NCI-H146 treated with DMSO at 0.1 percent for 48 hours (cell line): ENCODE data around the gene CD274.
"Not testable (repeated sequence)": the region's sequence is repeated elsewhere in the genome, so short reads cannot be mapped to it uniquely, and the experiment has no call there.

Source experiments
- DNase-seq: peaks from one replicate; lab custom pipeline; 2025; ENCODE audit not compliant: unreplicated experiment; lab: John Stamatoyannopoulos, UW

CD274 gene

DNA sequence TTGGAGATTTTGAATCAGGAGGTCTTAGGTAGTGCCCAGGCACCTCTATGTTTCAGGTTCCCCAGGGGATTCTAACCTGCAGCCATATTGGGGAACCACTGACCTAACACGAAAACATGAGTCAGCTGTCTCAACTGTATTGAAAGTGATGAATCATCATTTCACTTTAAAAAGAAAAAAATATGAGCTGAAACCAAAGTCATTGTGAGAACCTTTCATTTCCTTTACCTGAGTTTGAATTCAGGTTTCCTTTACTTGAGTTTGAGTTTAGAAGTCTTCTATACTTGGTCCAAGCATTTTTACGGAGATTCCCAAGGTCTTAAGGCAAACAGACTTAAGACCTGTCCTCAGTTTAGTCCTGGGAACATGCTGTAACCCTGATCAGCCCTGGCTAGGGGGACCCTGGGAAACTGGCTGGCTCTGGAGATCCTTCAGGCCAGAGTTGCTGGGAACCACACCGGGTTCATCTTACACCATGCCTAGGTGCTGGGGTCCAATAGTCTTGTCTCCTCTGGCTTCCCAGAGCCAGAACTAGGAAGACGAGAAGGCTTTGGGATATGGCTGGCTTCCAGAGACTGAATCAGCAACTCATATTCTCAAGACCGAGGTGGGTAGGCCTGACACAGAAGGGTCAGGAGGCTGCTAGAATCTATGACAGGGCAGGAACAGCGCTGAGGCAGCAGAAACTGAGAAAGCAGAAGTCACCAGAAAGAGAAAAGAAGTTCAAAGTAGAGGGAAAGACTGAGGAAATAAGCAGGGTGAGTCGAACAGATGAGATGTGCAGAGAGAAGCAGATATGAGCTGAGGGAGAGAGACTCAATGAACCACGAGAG, 43.6 kb downstream of the CD274 start:
- no peak for DNase-seq

GRCh38 chr9:5494765-5495164, 44.4 kb downstream of the CD274 start:
- DNase-seq: not testable (repeated sequence)

GRCh38 chr9:5499157-5499556, 48.8 kb downstream of the CD274 start:
- DNase-seq: no peak

DNA sequence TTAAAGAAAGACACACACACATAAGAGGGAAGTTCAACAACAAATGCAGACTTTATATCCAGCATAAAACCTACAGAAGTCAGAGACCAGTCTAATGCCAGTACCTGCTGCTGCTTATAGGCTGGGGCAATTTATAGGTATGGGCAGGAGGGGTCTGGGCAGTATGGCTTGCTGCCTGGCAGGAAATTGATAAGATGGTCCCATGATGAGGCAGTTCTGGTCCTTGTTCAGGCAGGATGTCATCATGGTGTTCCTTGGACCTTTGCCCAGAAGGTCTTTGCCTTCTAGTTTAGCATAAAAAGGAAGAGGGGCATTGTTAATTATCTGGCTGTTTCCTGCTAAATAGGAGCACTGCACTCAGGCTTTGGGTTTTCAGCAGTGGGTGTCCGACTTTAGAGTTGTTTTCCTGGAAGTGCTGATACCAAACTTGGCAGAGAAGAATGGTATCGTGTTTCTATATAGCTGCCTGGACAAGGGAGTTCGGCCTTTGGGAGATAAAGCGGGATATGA, 49.6 kb downstream of the CD274 start:
- no peak for DNase-seq

DNA sequence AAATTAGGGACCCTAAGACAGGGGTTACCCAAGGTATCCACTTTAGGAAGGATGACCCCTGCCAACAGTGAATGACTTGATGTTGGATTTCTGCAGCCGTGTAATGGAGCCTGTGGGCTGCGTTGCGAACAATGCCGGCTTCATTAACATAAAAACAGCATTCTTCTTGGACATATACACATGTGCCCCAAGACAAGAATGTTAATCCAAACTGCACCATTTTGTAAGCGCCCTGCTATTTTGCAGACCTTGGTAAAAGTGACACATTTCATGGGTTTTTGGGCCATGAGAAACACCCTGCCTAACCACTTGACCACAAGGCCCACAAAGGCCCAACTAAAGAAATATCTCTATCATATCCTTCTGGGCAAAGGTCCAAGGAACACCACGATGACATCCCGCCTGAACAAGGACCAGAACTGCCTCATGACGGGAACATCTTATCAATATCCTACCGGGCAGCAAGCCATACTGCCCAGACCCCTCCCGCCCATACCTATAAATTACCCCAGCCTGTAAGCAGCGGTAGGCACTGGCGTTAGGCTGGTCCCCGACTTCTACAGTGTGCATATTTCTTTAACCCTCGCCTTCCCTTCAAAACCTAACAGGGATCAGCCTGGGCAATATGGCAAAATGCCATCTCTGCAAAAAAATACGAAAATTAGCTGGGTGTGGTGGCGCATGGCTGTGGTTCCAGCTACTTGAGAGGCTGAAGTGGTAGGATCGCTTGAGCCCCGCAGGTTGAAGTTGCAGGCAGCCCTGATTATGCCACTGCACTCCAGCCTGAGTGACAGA, 50.3 kb downstream of the CD274 start:
- no peak for DNase-seq

DNA sequence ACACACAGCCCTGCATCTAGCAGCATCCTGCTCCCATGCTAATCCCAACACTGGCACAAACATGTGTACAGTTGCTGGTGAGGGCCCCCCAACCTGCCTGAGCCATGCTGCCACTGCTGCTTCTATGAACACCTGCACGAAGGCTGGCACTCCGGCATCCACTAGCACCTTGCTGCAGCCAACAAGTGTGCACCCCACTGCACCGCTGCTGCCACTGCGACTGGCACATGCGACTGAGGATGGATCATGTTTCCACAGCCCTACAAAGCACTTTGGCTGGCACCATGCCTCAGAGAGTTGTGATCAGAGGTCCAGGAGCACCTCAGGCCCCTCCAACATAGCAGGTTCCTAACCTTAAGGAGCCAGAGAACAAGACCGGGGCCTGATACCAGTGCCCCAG, 52.2 kb downstream of the CD274 start:
- no peak for DNase-seq

DNA sequence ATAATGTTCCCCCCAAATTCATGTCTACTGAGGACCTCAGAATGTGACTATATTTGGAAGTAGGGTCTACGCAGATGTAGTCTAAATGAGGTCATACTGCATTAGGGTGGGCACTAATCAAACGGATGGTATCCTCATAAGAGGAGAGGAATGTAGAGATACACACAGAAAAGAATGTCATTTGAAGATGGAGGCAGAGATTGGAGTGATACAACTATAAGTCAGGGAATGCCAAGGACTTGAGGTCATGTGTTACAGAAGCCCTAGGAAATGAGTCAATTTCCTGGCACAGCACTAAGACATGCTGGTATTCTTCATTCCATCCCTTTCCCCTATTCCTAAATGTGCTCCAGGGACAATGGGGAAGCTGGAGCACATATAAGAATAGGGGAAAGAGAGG, 59.2 kb downstream of the CD274 start:
- DNase-seq: no peak

GRCh38 chr9:5510360-5510931, 60.1 kb downstream of the CD274 start, which contains the start of gene PDCD1LG2:
Gene PDCD1LG2 (plus strand): TSS chr9:5510531. CDS start chr9:5522547, 12,016 bp downstream.
- no peak for DNase-seq

DNA sequence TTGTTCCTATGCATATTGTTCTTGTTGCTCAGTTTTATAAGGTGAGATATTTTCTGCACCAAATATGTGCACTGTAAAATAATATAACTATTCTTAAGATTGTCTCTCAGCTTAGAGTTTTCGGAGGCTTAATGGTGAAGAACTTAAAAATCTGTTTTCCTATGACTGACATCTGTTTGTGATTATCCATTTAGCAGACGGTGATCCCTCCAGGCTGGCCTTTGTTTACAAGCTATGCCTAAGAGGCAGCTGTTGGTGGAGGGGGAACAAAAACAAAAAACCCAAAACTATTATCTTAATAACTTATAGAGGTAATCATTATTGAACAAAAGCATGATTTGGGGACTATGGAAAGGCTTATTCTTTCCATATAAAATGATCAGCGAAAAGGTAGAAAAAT, 60.6 kb downstream of the CD274 start:
- DNase-seq: no peak

DNA sequence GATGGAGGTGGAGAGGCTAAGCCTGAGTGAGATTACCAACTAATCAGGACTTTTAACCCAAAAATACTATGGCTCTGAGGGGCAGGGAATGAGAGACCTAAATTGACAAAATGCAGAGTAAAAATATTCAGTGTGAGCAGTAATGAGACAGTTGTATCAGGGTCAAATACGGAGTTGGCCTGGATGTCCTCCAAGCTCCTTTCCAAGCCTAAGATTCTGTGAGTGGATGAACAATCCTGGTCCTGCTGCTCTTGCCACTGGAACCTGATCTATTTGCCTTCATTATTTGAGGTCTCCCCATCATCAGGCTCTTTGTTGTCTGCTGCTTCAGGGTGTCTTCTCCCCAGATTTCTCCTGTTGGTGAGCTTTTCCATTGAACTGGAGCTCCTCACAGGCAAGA, 61.1 kb downstream of the CD274 start:
- no peak for DNase-seq

DNA sequence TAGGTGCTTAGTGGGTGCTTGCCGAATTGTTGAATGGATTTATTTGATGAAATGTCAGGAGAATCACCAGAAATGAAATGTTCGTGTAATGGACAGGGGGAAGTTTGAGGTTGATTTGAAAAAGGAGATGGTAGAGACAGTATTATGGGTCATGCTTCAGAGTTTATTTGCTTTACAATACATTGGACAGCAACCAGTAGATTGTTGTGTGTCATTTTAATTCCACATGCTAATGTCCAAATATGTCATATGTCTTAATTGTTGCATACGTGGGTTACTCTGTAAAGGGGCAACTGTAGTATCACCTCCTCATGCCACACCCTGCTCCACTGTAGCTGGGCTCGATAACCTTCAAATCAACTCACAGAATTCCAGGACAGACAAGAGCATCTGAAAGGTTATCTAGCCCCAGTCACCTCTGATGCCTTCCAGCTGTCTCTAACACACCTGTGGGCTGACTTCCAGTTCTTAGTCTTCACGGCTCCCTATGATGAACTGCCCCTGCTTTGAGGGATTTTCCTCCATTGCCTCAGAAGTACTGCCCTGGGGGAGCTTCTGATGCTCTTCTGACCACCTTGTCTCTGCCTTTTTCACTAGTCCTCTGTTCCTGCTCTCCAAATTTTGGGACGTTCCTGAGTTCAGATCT, 61.7 kb downstream of the CD274 start:
- no peak for DNase-seq

DNA sequence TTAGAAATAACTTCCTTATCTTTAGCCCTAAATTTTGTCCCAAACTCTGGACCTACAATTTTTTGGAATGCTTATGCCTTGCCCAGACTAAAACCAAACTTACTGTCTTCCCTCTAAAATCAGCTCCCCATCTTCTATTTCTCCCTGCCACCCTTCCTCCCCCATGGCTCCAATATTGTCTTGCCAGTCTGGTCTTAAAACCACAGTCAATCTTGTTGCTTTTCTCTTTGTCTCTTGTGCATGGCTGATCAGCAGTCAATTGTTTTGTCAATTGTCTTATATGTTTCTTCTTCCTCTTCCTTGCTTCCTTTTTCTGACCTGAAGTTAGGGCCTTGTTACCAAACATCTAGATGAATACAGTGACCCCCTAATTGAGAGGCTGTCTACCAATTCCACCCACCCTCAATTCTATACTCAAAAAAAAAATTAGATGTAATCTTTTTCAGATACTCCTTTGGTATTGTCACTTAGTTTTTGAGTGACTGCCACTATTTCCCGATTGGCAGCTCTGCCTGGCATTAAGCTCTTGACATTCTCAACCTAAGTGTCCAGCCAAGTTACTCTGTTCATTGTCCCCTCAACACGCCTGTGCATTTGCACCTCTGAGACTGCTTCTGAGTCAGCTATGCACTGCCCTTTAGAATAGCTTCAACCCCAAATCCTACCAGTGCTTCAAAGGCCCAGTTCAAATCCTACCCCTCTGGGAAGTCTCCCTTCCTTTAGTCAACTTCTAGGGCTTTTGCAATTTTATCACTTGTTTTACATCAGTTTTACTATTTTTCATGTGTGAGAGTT, 62.5 kb downstream of the CD274 start:
- no peak for DNase-seq

- no peak for DNase-seq
Observed at GRCh38 chr9:5513966-5514616, 63.7 kb downstream of the CD274 start.

GRCh38 chr9:5514617-5515260, 64.4 kb downstream of the CD274 start:
- no peak for DNase-seq

- DNase-seq: no peak
Observed at GRCh38 chr9:5515261-5515650, 64.9 kb downstream of the CD274 start.

GRCh38 chr9:5516453-5517220, 66.3 kb downstream of the CD274 start:
- no peak for DNase-seq

DNA sequence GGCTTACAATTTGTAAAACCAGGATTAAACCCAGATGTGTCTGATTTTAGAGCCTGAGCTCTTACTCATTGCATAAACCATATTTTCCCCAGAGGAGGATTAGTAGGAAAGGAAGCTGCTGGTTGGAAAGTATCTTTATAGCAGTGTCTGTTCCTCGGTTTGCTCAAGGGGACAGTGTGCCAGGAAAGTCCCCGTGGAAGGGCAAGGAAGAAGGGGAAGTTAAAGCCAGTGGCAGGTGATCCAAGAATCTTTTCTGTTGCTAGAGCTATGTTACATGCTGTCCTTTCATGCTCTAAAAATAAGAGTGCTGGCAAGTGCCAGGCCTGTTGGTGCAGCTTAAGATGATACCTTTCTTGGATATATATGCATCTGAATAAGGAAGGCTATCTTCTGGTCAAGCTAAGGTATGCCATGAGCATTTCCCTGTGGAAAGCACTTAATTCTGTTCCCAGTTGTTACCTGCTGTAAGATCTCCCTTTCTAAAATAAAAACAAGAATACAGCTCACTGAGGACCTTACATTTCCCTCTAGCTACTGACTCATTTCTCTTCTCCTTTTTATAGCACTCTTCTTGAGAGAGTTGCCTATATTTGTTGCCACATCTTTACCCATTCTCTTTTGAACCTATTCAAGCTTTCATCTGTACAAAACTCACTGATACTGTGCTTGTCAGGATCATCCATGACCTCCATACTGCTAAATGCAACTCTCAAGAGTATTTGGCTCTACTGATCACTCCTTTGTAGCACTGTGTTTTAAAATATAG, 68.0 kb downstream of the CD274 start:
- DNase-seq: no peak

GRCh38 chr9:5518937-5519319, 68.6 kb downstream of the CD274 start:
- no peak for DNase-seq
